Uterus (tissue), 2 donors: ENCODE measurements around the gene ZNF669.
"Not testable (repeated sequence)": the region's sequence is repeated elsewhere in the genome, so short reads cannot be mapped to it uniquely, and the experiment has no call there.

Experiments used
- POLR2A ChIP-seq, 2 donors: fragments of 450-650 bp; IDR thresholded peaks; one replicate each; pipeline ENCODE4 v1.6.1; 2016; ENCODE audit warnings: antibody characterized with exemption in 2 of 2, mild to moderate bottlenecking in 1 of 2, moderate library complexity in 1 of 2
- TF ChIP-seq, protein P1 (sequence below), 4 experiments: fragments of 200-600 bp in 2 of 4; fragments of 450-650 bp in 2 of 4; sonication (generic) in 2 of 4; IDR thresholded peaks; one replicate each; pipeline ENCODE4 v1.5.1; 2016 to 2019; ENCODE audit warnings: antibody characterized with exemption in 4 of 4, mild to moderate bottlenecking in 2 of 4, moderate library complexity in 1 of 4

GRCh38 chr1:247139557-247139956 lies 35.4 kb upstream of the ZNF669 start:
- TF ChIP-seq, protein P1, sequence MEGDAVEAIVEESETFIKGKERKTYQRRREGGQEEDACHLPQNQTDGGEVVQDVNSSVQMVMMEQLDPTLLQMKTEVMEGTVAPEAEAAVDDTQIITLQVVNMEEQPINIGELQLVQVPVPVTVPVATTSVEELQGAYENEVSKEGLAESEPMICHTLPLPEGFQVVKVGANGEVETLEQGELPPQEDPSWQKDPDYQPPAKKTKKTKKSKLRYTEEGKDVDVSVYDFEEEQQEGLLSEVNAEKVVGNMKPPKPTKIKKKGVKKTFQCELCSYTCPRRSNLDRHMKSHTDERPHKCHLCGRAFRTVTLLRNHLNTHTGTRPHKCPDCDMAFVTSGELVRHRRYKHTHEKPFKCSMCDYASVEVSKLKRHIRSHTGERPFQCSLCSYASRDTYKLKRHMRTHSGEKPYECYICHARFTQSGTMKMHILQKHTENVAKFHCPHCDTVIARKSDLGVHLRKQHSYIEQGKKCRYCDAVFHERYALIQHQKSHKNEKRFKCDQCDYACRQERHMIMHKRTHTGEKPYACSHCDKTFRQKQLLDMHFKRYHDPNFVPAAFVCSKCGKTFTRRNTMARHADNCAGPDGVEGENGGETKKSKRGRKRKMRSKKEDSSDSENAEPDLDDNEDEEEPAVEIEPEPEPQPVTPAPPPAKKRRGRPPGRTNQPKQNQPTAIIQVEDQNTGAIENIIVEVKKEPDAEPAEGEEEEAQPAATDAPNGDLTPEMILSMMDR (IDR thresholded peaks at IDR 0.05): not testable (repeated sequence)
- TF ChIP-seq POLR2A (IDR thresholded peaks at IDR 0.05): not testable (repeated sequence)
